ENCODE measurements around the gene ELP4.

The ELP4 gene

GRCh38 chr11:31610544-31610943 lies 101.0 kb downstream of the ELP4 start:
- Histone ChIP-seq H2AK5ac (ENCODE audit: low read length, severe bottlenecking) (no peak overlapping the region), H3K4me1 (ENCODE audit: control insufficient read depth, insufficient read depth, low read depth, low read length) (no peaks in the 10 kb centered on the region), H4K91ac (ENCODE audit: low read length) (no peak overlapping the region)

DNA sequence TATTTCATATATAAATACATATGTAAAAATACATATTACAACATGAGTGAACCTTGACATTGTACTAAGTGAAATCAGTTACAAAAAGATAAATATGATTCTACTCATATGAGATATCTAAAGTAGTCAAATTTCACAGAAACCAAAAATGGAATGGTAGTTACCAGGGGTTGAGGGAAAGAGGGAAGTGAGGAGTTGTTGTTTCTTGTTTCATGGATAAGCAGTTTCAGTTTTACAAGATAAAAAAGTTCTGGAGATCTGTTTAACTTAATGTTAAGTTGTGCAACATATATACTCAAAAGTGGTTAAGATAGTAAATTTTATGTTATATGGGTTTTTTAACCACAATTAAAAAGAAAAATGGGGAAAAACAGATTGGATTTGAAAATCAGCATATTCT lies 107.7 kb downstream of the ELP4 start:
- Histone ChIP-seq H3K9ac (ENCODE audit: low read length) (no peak overlapping the region), H3K9me3 (ENCODE audit: control insufficient read depth, low read length) (no peaks in the 10 kb centered on the region), H3K4ac (ENCODE audit: low read depth in 1 of 2, low read length in 2 of 2) (no peak overlapping the region), H3K23ac (ENCODE audit: low read length in 2 of 2) (no peak overlapping the region), H4K8ac (ENCODE audit: low read length) (no peak overlapping the region), H3K14ac (ENCODE audit: low read length in 2 of 2) (no peak overlapping the region), H3K27me3 (ENCODE audit: control insufficient read depth in 1 of 2, insufficient read depth in 1 of 2, low read length in 2 of 2) (no peaks in the 10 kb centered on the region), H3K36me3 (ENCODE audit: control insufficient read depth in 1 of 2, insufficient read depth in 2 of 2, low read depth in 1 of 2, low read length in 2 of 2) (no peaks in the 10 kb centered on the region), H2AK5ac (ENCODE audit: low read length, severe bottlenecking) (no peak overlapping the region), H3K79me1 (replicated peaks; ENCODE audit: low read length, poor library complexity, severe bottlenecking) (no peaks in the 10 kb centered on the region), H3K4me3 (ENCODE audit: insufficient read depth in 1 of 2, low read depth in 1 of 2, low read length in 2 of 2) (no peak overlapping the region), H2AFZ (ENCODE audit: low read depth, low read length) (no peak overlapping the region), H3K4me1 (ENCODE audit: control insufficient read depth, insufficient read depth, low read depth, low read length) (no peaks in the 10 kb centered on the region), H2BK15ac (ENCODE audit: low read depth, poor library complexity, severe bottlenecking) (no peak overlapping the region), H2BK12ac (ENCODE audit: low read length in 2 of 2) (no peak overlapping the region), H2BK120ac (ENCODE audit: low read depth, low read length) (no peak overlapping the region), H3K4me2 (ENCODE audit: low read length, poor library complexity, severe bottlenecking) (no peak overlapping the region), H3K18ac (ENCODE audit: low read depth in 1 of 2, low read length in 2 of 2) (no peak overlapping the region), H2BK5ac (ENCODE audit: low read depth, low read length, poor library complexity, severe bottlenecking) (no peak overlapping the region), H4K91ac (ENCODE audit: low read length) (no peak overlapping the region), H3K27ac (ENCODE audit: low read length, poor library complexity, severe bottlenecking) (no peak overlapping the region)
- no peak for DNase-seq

More at GRCh38 chr11:31610544-31610943, 101.0 kb downstream of the ELP4 start:
- no peak overlapping the region for H2BK5ac ChIP-seq (ENCODE audit: low read depth, low read length, poor library complexity, severe bottlenecking)
- no peak overlapping the region for H3K14ac ChIP-seq (ENCODE audit: low read length in 2 of 2)
- H3K4ac ChIP-seq (ENCODE audit: low read depth in 1 of 2, low read length in 2 of 2), result no peak overlapping the region
- no peak overlapping the region for H2BK15ac ChIP-seq (ENCODE audit: low read depth, poor library complexity, severe bottlenecking)
- no peak overlapping the region for H3K4me3 ChIP-seq (ENCODE audit: insufficient read depth in 1 of 2, low read depth in 1 of 2, low read length in 2 of 2)
- H3K27me3 ChIP-seq (ENCODE audit: control insufficient read depth in 1 of 2, insufficient read depth in 1 of 2, low read length in 2 of 2), result no peaks in the 10 kb centered on the region
- no peak for DNase-seq
- H2BK120ac ChIP-seq (ENCODE audit: low read depth, low read length), result no peak overlapping the region
- no peak overlapping the region for H2AFZ ChIP-seq (ENCODE audit: low read depth, low read length)
- no peak overlapping the region for H3K23ac ChIP-seq (ENCODE audit: low read length in 2 of 2)
- H3K9ac ChIP-seq (ENCODE audit: low read length), result no peak overlapping the region
- H2BK12ac ChIP-seq (ENCODE audit: low read length in 2 of 2), result no peak overlapping the region
- H3K36me3 ChIP-seq (ENCODE audit: control insufficient read depth in 1 of 2, insufficient read depth in 2 of 2, low read depth in 1 of 2, low read length in 2 of 2), result no peaks in the 10 kb centered on the region
- H4K8ac ChIP-seq (ENCODE audit: low read length), result no peak overlapping the region
- H3K79me1 ChIP-seq (replicated peaks; ENCODE audit: low read length, poor library complexity, severe bottlenecking), result no peaks in the 10 kb centered on the region
- no peak overlapping the region for H3K18ac ChIP-seq (ENCODE audit: low read depth in 1 of 2, low read length in 2 of 2)
- no peak overlapping the region for H3K4me2 ChIP-seq (ENCODE audit: low read length, poor library complexity, severe bottlenecking)
- no peaks in the 10 kb centered on the region for H3K9me3 ChIP-seq (ENCODE audit: control insufficient read depth, low read length)
- no peak overlapping the region for H3K27ac ChIP-seq (ENCODE audit: low read length, poor library complexity, severe bottlenecking)

DNA sequence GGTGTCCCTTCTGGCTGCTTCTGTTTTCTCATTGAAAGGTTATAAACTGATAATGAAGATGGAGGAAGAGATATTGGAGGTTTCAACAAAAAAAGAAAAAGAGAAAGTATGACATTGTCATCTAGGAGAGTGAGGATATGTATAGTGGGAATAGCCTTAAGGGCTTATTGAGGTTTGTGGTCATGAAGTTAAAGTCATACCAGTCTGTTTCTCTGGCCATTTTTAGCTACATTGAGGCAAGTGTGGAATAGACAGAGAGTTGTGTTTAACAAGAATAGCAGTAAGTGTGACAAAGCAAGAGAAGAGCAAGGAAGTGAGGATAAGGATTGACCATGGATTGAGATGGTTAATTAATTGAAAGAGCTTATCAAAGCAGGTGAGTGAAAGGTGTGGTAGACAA lies 110.4 kb downstream of the ELP4 start:
- no peak overlapping the region for H4K91ac ChIP-seq (ENCODE audit: low read length)
- no peak overlapping the region for H2BK15ac ChIP-seq (ENCODE audit: low read depth, poor library complexity, severe bottlenecking)
- no peak overlapping the region for H3K27ac ChIP-seq (ENCODE audit: low read length, poor library complexity, severe bottlenecking)
- no peak overlapping the region for H3K4me2 ChIP-seq (ENCODE audit: low read length, poor library complexity, severe bottlenecking)
- H3K4me3 ChIP-seq (ENCODE audit: insufficient read depth in 1 of 2, low read depth in 1 of 2, low read length in 2 of 2), result no peak overlapping the region
- DNase-seq, result no peak
- no peak overlapping the region for H3K23ac ChIP-seq (ENCODE audit: low read length in 2 of 2)
- no peaks in the 10 kb centered on the region for H3K27me3 ChIP-seq (ENCODE audit: control insufficient read depth in 1 of 2, insufficient read depth in 1 of 2, low read length in 2 of 2)
- no peaks in the 10 kb centered on the region for H3K9me3 ChIP-seq (ENCODE audit: control insufficient read depth, low read length)
- no peak overlapping the region for H3K14ac ChIP-seq (ENCODE audit: low read length in 2 of 2)
- H3K4ac ChIP-seq (ENCODE audit: low read depth in 1 of 2, low read length in 2 of 2), result no peak overlapping the region
- H3K4me1 ChIP-seq (ENCODE audit: control insufficient read depth, insufficient read depth, low read depth, low read length), result no peaks in the 10 kb centered on the region
- H3K9ac ChIP-seq (ENCODE audit: low read length), result no peak overlapping the region
- H2BK120ac ChIP-seq (ENCODE audit: low read depth, low read length), result no peak overlapping the region
- H3K18ac ChIP-seq (ENCODE audit: low read depth in 1 of 2, low read length in 2 of 2), result no peak overlapping the region
- H2BK5ac ChIP-seq (ENCODE audit: low read depth, low read length, poor library complexity, severe bottlenecking), result no peak overlapping the region
- H2AK5ac ChIP-seq (ENCODE audit: low read length, severe bottlenecking), result no peak overlapping the region
- H4K8ac ChIP-seq (ENCODE audit: low read length), result no peak overlapping the region
- no peak overlapping the region for H2AFZ ChIP-seq (ENCODE audit: low read depth, low read length)
- no peaks in the 10 kb centered on the region for H3K36me3 ChIP-seq (ENCODE audit: control insufficient read depth in 1 of 2, insufficient read depth in 2 of 2, low read depth in 1 of 2, low read length in 2 of 2)
- H2BK12ac ChIP-seq (ENCODE audit: low read length in 2 of 2), result no peak overlapping the region
- H3K79me1 ChIP-seq (replicated peaks; ENCODE audit: low read length, poor library complexity, severe bottlenecking), result no peaks in the 10 kb centered on the region

GRCh38 chr11:31620434-31620833 lies 110.9 kb downstream of the ELP4 start:
- H3K18ac ChIP-seq (ENCODE audit: low read depth in 1 of 2, low read length in 2 of 2), result no peak overlapping the region
- H4K8ac ChIP-seq (ENCODE audit: low read length), result no peak overlapping the region
- no peaks in the 10 kb centered on the region for H3K27me3 ChIP-seq (ENCODE audit: control insufficient read depth in 1 of 2, insufficient read depth in 1 of 2, low read length in 2 of 2)
- no peak overlapping the region for H2BK15ac ChIP-seq (ENCODE audit: low read depth, poor library complexity, severe bottlenecking)
- no peak overlapping the region for H3K27ac ChIP-seq (ENCODE audit: low read length, poor library complexity, severe bottlenecking)
- H3K9ac ChIP-seq (ENCODE audit: low read length), result no peak overlapping the region
- H3K23ac ChIP-seq (ENCODE audit: low read length in 2 of 2), result no peak overlapping the region
- H3K4me2 ChIP-seq (ENCODE audit: low read length, poor library complexity, severe bottlenecking), result no peak overlapping the region
- H3K36me3 ChIP-seq (ENCODE audit: control insufficient read depth in 1 of 2, insufficient read depth in 2 of 2, low read depth in 1 of 2, low read length in 2 of 2), result no peaks in the 10 kb centered on the region
- H2AK5ac ChIP-seq (ENCODE audit: low read length, severe bottlenecking), result no peak overlapping the region
- H3K79me1 ChIP-seq (replicated peaks; ENCODE audit: low read length, poor library complexity, severe bottlenecking), result no peaks in the 10 kb centered on the region
- DNase-seq, result no peak
- no peaks in the 10 kb centered on the region for H3K4me1 ChIP-seq (ENCODE audit: control insufficient read depth, insufficient read depth, low read depth, low read length)
- H4K91ac ChIP-seq (ENCODE audit: low read length), result no peak overlapping the region
- H2BK120ac ChIP-seq (ENCODE audit: low read depth, low read length), result no peak overlapping the region
- H3K4me3 ChIP-seq (ENCODE audit: insufficient read depth in 1 of 2, low read depth in 1 of 2, low read length in 2 of 2), result no peak overlapping the region
- no peak overlapping the region for H2BK5ac ChIP-seq (ENCODE audit: low read depth, low read length, poor library complexity, severe bottlenecking)
- no peaks in the 10 kb centered on the region for H3K9me3 ChIP-seq (ENCODE audit: control insufficient read depth, low read length)
- H3K14ac ChIP-seq (ENCODE audit: low read length in 2 of 2), result no peak overlapping the region
- no peak overlapping the region for H3K4ac ChIP-seq (ENCODE audit: low read depth in 1 of 2, low read length in 2 of 2)
- no peak overlapping the region for H2BK12ac ChIP-seq (ENCODE audit: low read length in 2 of 2)
- no peak overlapping the region for H2AFZ ChIP-seq (ENCODE audit: low read depth, low read length)

All from mesenchymal stem cell (in vitro differentiated cells and primary cell).